Medulla oblongata (tissue), 1 donor: Measurements from ENCODE around the gene CDCP1.

Experiments
- DNase-seq: peaks from one replicate; pipeline ENCODE4 v3.0.0-alpha.2; 2015; ENCODE audit errors: extremely low spot score

CDCP1 gene, protein sequence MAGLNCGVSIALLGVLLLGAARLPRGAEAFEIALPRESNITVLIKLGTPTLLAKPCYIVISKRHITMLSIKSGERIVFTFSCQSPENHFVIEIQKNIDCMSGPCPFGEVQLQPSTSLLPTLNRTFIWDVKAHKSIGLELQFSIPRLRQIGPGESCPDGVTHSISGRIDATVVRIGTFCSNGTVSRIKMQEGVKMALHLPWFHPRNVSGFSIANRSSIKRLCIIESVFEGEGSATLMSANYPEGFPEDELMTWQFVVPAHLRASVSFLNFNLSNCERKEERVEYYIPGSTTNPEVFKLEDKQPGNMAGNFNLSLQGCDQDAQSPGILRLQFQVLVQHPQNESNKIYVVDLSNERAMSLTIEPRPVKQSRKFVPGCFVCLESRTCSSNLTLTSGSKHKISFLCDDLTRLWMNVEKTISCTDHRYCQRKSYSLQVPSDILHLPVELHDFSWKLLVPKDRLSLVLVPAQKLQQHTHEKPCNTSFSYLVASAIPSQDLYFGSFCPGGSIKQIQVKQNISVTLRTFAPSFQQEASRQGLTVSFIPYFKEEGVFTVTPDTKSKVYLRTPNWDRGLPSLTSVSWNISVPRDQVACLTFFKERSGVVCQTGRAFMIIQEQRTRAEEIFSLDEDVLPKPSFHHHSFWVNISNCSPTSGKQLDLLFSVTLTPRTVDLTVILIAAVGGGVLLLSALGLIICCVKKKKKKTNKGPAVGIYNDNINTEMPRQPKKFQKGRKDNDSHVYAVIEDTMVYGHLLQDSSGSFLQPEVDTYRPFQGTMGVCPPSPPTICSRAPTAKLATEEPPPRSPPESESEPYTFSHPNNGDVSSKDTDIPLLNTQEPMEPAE

GRCh38 chr3:45145681-45146614 is at the start of gene CDCP1:
CDCP1 (minus strand) TSS chr3:45146378; CDS start chr3:45146287, 91 bp downstream.
- no peak for DNase-seq

DNA sequence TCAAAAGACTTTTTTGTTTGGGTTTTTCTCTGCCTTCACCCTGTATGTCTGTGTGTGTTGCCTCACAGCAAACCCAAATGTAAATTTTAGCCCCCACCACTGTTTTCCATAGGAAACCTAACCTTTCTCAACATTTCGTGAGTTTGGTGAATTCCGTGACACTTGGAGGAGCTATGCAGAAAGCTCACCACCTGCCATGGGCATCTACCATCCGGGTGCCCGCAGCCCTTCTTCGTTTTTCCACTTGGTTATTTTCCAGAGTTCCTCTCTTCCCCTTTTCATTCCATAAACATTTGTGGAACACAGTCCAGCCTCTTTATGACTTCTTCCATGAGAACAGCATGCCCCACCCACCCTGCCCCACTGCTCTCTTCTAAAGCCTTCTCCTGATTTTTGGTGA is 48.6 kb upstream of the CDCP1 start:
- DNase-seq: no peak

DNA sequence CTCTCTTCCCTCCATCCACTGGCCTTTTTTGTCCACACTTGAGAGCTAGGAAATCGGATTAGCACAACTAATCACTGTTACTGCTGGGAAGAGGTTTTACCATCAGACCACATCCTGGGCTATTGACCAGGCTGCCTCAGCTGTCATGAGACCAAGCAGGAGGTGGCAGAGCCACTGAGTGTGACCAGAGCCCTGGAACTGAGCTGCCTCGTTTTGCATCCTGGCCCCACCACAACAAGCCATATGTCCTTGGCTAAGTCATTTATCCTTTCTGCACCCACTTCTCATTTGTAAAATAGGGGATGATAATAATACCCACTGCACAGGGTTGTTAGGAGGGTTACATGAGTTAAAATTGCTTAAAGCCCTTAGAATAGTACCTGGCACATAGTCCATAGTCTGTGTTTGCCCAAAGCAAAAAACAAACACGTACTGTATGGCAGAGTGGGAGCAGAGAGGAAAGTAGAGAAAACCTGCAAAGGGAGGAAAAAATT is 45.8 kb upstream of the CDCP1 start:
- DNase-seq: no peak

- no peak for DNase-seq
Measured at GRCh38 chr3:45191424-45191823, 45.2 kb upstream of the CDCP1 start.

- DNase-seq: no peak
Measured at GRCh38 chr3:45188719-45189659, 42.8 kb upstream of the CDCP1 start.

DNA sequence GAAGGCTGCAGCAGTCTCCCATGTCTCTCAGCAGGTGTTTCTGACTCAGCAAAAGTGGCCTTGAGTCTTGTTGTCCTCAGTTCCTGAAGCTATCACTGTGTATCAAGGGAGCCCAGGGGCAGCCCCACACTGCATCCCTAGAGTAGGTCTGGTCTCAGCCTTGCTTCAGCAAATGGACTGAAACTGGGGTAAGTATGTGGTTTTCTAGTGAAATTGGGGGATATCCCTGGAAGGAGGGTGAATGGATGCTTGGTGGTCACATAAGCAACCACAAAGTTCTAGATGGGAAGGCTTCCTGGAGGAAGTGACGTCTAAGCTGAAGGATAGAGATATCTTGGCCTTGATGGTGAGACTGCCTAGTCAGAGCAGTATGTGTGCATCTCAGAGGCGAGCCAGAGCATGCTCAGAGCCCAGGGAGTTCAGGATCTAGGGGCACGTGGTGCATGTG is 41.5 kb upstream of the CDCP1 start:
- no peak for DNase-seq

GRCh38 chr3:45186871-45187270 is 40.7 kb upstream of the CDCP1 start:
- DNase-seq: no peak

- no peak for DNase-seq
Measured at GRCh38 chr3:45185461-45185860, 39.3 kb upstream of the CDCP1 start.

DNA sequence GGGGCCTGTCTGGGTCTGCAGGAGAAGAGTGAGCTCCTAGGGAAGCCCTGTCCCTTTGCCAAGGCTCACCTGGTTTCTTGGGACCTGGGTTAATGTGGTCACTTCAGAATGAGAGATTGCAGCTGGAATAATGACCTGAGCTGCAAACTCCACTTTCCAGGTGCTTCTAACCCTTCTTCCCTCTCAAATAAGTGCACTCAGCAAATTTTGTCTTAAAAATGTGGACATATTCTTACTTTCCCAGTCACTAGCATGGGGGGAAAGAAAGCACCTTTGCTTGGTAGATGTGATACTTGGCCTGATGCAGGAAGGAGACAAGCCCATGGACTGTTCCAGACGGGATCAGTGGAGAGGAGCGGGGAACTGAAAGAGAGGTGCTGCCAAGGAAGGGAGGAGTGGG is 38.9 kb upstream of the CDCP1 start:
- no peak for DNase-seq

- DNase-seq: no peak
Measured at GRCh38 chr3:45183872-45184262, 37.7 kb upstream of the CDCP1 start.

- no peak for DNase-seq
Measured at GRCh38 chr3:45182915-45183871, 37.0 kb upstream of the CDCP1 start.

GRCh38 chr3:45181496-45181895 is 35.3 kb upstream of the CDCP1 start:
- DNase-seq: no peak

DNA sequence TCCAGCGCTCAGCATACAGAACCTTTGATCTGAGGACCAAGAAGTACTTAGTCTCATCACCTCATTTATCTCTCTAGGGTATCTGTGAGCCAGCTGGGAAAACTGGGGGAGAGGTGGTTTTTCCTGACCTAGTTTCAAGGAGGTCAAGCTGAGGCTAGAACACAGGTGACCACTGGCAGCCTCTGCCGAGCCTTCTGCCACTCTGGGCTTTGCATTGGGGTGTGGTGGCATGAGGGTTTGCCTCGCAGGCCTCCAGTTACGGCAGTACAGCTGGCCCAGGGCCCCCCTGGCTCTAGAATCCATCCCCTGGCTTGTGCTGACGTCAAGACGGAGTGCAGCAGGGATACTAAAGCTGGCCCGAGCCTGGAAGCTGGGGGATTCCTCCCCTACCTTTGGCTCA is 34.7 kb upstream of the CDCP1 start:
- DNase-seq: no peak

- DNase-seq: no peak
Measured at GRCh38 chr3:45180051-45180450, 33.9 kb upstream of the CDCP1 start.

GRCh38 chr3:45179163-45179562 is 33.0 kb upstream of the CDCP1 start:
- DNase-seq: no peak

DNA sequence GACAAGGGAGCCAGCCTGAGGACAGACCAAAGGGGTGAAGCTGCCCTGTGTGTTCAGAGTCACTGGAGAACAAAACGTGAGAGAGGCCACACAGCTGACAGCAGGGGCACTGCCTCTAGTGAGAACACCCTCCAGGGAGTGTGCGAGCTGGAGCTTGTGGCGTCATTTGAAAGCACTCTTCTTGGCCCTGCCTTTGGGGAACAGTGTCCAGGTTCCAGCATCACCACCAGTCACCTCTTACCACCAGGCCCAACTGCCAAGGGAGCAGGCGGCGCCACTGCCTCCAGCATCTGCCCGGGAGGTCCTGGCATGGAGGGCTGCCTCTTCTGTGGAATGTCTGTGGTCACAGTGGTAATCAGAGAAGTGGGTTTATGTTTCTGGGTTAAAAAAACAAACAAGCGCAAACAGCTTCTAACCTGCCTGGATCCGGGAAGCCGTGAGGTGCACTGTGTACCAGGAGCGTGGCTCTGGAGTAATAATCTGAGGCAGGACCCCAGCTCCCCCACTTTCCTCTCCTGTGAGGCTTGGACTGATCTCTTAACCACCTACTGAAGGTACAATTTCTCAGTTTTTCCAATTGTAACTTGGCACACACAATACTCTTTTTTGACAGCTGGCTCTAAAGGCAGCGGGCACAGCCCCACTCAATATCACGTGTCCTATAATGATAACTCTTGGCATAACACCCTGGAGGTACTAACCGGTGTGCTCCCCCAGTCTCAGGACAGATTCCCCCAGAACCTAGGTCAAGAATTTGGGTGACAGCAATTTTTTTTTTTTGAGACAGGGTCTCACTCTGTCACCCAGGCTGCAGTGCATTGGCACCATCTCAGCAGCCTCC is 32.2 kb upstream of the CDCP1 start:
- DNase-seq: no peak

- no peak for DNase-seq
Measured at GRCh38 chr3:45176912-45177311, 30.7 kb upstream of the CDCP1 start.

DNA sequence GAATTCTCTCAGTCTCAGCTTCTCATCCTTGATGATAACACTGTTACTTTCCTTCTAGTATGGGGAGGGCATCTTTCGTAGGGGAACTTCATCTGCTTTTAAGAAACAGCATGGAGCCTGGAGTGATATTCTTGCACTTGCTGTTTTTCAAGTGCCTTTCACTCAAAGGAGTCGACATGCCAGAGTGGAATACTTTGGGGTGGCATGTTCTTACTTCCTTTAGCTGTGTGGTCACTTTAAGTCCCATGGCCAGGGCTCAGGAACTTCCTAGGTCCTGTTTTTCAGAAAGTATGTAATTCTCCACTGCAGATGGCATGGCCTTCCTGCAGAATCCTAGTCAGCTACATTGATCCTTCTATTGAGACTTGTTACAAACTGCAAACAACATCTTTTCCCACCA is 28.1 kb upstream of the CDCP1 start:
- DNase-seq: no peak
